Measurements from ENCODE around the gene SLC1A7. TPM values are rescaled to one million over a fixed set of nuclear protein-coding genes. Genes with fewer than 3 reads are reported as not detected.

SLC1A7 gene
- total RNA-seq, 1 donor from 2014 or later = not detected

DNA sequence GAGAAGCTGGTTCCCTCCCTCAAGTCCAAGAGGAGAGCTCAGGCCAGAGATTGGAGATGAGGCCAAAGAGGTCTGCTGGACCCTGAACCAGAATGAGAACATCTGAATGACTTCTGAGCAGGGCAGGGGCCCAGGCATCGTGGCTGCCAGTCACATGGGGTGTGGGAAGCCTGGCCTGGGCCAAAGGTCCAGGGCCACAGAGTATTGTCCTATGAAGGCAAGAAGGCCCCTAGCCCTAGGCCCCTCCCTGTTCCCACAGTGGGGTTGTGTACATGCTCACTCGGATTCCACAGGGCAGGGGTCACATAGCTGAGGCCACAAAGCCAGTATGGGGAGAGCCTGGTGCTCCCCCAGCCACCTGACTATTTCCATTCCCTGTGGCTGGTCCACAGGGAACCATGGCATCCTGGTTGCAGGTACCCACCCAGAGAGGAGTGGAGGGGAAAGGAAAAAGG lies 18.5 kb upstream of the SLC1A7 start:
- no peak for DNase-seq (ENCODE audit: low read depth in 2 of 2)

- DNase-seq (ENCODE audit: low read depth in 2 of 2) = no peak
Measured at GRCh38 chr1:53158900-53159299, 16.5 kb upstream of the SLC1A7 start.

GRCh38 chr1:53156783-53157182 lies 14.3 kb upstream of the SLC1A7 start:
- DNase-seq (ENCODE audit: low read depth in 2 of 2) = no peak

GRCh38 chr1:53155945-53156344 lies 13.5 kb upstream of the SLC1A7 start:
- DNase-seq (ENCODE audit: low read depth in 2 of 2) = no peak

DNA sequence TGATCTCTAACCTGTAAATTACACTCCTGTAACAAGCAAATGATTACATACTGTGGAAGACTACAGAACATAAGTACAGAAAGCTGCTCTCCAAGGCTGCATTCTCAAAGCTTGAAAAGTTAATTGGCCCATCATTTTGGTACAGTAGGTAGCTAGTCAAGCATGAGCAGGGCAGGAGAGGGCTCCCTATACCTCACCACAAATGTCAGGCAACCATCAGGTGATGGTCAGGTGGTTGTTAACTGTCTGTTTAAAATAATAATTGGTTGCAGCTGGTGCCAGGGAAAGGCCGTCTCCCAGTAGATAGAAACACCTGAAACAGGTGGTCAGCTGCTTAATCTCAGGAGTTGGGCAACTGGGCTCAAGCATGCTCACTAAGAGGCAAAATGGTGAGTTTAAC lies 13.1 kb upstream of the SLC1A7 start:
- no peak for DNase-seq (ENCODE audit: low read depth in 2 of 2)

DNA sequence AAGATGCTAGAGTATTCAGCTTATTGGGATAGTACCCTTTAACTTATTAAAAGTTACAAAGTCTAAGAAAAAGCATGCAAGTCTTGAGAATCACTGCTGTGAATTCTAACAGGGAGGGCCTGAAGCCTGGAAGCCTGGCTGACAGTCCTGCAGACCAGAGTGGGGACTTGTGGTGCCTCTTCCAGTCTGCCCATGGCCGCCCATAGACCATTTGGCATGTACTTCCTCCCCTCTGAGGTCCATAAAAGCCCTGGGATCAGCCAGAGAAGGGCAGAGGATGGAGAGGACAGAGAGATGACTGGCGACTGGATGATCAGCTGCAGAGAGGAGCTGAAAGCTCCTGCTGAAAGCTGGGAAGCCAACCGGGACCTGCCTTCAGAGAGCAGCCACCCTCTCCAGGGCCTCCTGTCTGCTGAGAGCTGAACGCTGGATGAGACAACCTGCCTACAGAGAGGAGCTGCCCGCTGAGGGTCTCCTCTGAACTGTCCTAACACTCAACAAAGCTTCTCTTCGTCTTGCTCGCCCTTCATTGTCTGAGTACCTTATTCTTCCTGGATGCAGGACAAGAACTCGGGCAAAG lies 12.5 kb upstream of the SLC1A7 start:
- DNase-seq (ENCODE audit: low read depth in 2 of 2) = no peak

GRCh38 chr1:53153752-53154151 lies 11.3 kb upstream of the SLC1A7 start:
- DNase-seq (ENCODE audit: low read depth in 2 of 2) = no peak

- DNase-seq (ENCODE audit: low read depth in 2 of 2) = no peak
Measured at GRCh38 chr1:53148123-53148522, 5.7 kb upstream of the SLC1A7 start.

DNA sequence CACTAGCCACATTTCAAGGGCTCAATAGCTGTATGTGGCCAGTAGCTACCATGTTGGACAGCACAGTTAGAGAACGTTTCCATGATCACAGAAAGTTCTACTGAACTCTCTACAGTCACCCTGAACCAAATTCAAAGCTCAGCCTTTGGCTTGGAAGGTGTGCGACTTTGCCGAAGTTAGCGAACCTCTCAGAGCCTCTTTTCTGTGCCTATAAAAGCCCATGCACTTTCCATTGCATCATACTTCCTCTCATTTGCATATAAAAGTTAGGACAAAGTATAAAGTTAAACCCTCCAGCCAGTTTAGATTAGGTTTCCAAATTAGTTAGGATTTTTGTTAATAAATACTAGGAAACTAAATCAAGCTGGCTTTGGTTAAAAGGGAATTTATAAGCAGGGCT lies 4.7 kb upstream of the SLC1A7 start:
- no peak for DNase-seq (ENCODE audit: low read depth in 2 of 2)

GRCh38 chr1:53145942-53146708 lies 3.7 kb upstream of the SLC1A7 start:
- peak in 1 of 2 donors; percentile 73 for DNase-seq (ENCODE audit: low read depth in 2 of 2)

DNA sequence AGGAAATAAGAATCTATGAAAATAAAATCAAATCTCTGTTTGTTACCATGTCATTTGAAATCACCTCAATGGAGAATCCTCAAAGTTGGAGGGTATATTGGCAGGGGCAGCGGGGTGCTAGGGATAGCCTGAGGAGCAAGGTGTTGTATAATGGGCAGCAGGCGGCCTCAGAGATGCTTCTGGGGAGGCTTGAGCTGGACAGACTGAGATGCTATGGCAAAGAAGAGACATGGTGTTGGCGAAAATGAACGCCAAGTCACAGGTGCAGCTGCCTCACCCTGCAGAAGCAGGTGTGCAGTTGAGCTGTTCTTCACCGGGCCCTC lies 3.1 kb upstream of the SLC1A7 start:
- no peak for DNase-seq (ENCODE audit: low read depth in 2 of 2)

- no peak for DNase-seq (ENCODE audit: low read depth in 2 of 2)
Measured at GRCh38 chr1:53145051-53145600, 2.7 kb upstream of the SLC1A7 start.

- DNase-seq (ENCODE audit: low read depth in 2 of 2) = no peak
Measured at GRCh38 chr1:53144201-53144600, 1.8 kb upstream of the SLC1A7 start.

DNA sequence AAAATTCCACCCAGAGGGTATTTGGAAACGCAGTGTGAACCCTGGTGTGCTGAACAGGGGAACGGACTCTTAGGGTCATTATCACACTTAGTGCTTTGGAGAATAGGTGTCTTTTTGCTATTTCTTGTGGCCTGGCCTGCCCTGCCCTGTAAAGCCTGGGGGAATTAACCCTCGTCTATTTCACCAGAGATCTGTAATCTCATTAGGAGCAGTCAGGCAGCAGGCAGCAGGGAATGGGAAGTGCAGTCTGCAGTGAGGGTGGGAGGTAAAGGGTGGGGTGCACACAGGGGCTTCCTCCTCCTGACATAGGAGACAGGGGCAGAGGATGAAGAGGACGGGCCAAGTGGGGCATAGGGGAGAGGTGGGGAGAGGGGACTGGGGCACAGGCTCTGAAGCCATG lies 1.1 kb upstream of the SLC1A7 start:
- no peak for DNase-seq (ENCODE audit: low read depth in 2 of 2)

GRCh38 chr1:53141487-53142055 lies 867 bp downstream of the SLC1A7 start:
- DNase-seq (ENCODE audit: low read depth in 2 of 2) = no peak

DNA sequence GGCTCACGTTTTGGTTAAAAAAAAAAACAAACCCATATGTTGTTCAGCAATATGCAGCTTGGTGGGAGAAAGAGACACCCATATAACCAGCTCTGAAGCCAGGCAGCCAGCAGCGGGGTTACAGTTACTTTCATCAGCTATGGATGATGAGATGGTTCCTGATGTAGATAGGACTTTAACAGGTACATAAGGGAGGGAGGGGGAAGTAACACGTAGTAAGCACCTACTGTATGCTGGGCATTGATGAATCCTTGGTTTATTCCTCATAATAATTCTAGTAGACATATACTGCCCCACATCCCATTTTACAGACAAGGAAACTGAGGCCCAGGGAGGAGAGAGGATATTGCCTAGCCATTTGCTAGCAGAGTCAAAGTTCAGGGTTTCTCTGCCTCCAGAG lies 2.0 kb downstream of the SLC1A7 start:
- DNase-seq (ENCODE audit: low read depth in 2 of 2) = no peak

GRCh38 chr1:53139951-53140361 lies 2.5 kb downstream of the SLC1A7 start:
- DNase-seq (ENCODE audit: low read depth in 2 of 2) = peak in 1 of 2 donors; percentile 42

GRCh38 chr1:53138991-53139884 lies 3.2 kb downstream of the SLC1A7 start:
- DNase-seq (ENCODE audit: low read depth in 2 of 2) = no peak

GRCh38 chr1:53137729-53138128 lies 4.7 kb downstream of the SLC1A7 start:
- DNase-seq (ENCODE audit: low read depth in 2 of 2) = no peak

GRCh38 chr1:53135735-53136114 lies 6.7 kb downstream of the SLC1A7 start:
- no peak for DNase-seq (ENCODE audit: low read depth in 2 of 2)

DNA sequence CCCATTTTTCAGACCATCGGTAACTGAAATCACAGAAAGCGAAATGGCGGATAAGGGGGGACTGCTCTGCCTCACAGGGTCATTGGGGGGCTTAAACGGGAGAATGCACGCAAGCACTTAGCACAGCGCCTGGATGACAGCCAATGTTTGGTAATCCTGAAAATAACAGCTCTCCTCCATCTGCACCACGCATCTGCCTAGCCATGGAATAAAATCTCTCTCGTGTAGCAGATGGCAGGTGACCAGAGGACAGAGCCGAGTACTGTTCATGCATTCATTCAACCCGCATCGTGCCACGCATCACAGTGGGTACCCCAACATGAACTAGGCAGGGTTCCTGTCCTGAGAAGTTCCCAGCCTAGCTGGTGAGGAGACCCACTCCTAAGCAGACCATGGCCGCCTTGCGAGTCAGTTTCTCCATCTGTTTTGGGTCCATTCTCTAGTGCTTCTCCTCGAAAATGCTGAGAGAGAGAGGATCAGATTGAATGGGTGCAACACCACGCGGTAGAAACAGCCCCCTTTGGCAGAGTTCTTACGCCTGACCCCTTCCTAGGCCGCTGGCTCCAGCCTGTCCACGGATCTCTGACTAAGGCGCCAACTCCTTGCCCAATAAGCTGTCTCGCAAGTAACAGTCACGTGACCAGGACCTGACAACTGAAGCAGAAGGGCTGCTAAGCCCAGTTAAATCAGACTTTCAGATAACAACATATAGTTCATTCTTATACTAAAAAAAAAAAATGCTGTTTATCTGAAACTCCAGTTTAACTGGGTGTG lies 7.3 kb downstream of the SLC1A7 start:
- DNase-seq (ENCODE audit: low read depth in 2 of 2) = no peak

All from dermis microvascular lymphatic vessel endothelial cell (primary cell).